Tibial nerve (tissue), 4 donors: ENCODE results near the gene CCR5.

ENCODE experiments used
- EP300 ChIP-seq, 2 donors: sonication (generic); formaldehyde crosslinking; IDR thresholded peaks; one replicate each; pipeline ENCODE4 v1.6.1; 2017; ENCODE audit warnings: antibody characterized with exemption in 2 of 2, mild to moderate bottlenecking in 1 of 2
- POLR2A ChIP-seq, 2 donors: fragments of 450-650 bp; IDR thresholded peaks; one replicate each; pipeline ENCODE4 v1.6.1; 2017; ENCODE audit warnings: antibody characterized with exemption in 2 of 2, mild to moderate bottlenecking in 2 of 2, moderate library complexity in 2 of 2
- TF ChIP-seq, protein P1 (sequence below), 5 experiments: fragments of 200-600 bp in 3 of 5; fragments of 450-650 bp in 2 of 5; sonication (generic) in 3 of 5; IDR thresholded peaks; one replicate each; pipeline ENCODE4 v1.5.1; 2016 to 2019; ENCODE audit warnings: antibody characterized with exemption in 5 of 5, mild to moderate bottlenecking in 3 of 5, moderate library complexity in 2 of 5

DNA sequence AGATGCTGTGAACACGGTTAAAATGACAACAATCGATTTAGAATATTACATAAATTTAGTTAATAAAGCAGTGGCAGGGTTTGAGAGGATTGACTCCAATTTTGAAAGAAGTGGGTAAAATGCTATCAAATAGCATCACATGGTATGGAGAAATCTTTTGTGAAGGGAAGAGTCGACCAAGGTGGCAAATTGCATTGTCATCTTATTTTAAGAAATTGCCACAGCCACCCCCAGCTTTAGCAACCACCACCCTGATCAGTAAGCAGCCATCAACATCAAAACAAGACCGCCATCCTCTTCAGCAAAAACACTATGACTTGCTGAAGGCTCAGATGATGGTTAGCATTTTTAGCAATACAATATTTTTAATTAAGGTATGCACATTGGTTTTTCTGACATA lies 5.7 kb upstream of the CCR5 start:
- TF ChIP-seq, protein P1, sequence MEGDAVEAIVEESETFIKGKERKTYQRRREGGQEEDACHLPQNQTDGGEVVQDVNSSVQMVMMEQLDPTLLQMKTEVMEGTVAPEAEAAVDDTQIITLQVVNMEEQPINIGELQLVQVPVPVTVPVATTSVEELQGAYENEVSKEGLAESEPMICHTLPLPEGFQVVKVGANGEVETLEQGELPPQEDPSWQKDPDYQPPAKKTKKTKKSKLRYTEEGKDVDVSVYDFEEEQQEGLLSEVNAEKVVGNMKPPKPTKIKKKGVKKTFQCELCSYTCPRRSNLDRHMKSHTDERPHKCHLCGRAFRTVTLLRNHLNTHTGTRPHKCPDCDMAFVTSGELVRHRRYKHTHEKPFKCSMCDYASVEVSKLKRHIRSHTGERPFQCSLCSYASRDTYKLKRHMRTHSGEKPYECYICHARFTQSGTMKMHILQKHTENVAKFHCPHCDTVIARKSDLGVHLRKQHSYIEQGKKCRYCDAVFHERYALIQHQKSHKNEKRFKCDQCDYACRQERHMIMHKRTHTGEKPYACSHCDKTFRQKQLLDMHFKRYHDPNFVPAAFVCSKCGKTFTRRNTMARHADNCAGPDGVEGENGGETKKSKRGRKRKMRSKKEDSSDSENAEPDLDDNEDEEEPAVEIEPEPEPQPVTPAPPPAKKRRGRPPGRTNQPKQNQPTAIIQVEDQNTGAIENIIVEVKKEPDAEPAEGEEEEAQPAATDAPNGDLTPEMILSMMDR (IDR thresholded peaks at IDR 0.05): no peak
- TF ChIP-seq POLR2A (IDR thresholded peaks at IDR 0.05) (no peak), EP300 (IDR thresholded peaks at IDR 0.05) (no peak)
